NCI-H774 (cell line): ENCODE measurements around the gene RPTOR.
"Not testable (repeated sequence)": the region's sequence is repeated elsewhere in the genome, so short reads cannot be mapped to it uniquely, and the experiment has no call there.

Experiments
- DNase-seq: peaks from one replicate; lab custom pipeline; 2025; lab: John Stamatoyannopoulos, UW

Gene RPTOR

GRCh38 chr17:80694085-80694991 is 149.7 kb downstream of the RPTOR start:
- DNase-seq, result peak; percentile 31

DNA sequence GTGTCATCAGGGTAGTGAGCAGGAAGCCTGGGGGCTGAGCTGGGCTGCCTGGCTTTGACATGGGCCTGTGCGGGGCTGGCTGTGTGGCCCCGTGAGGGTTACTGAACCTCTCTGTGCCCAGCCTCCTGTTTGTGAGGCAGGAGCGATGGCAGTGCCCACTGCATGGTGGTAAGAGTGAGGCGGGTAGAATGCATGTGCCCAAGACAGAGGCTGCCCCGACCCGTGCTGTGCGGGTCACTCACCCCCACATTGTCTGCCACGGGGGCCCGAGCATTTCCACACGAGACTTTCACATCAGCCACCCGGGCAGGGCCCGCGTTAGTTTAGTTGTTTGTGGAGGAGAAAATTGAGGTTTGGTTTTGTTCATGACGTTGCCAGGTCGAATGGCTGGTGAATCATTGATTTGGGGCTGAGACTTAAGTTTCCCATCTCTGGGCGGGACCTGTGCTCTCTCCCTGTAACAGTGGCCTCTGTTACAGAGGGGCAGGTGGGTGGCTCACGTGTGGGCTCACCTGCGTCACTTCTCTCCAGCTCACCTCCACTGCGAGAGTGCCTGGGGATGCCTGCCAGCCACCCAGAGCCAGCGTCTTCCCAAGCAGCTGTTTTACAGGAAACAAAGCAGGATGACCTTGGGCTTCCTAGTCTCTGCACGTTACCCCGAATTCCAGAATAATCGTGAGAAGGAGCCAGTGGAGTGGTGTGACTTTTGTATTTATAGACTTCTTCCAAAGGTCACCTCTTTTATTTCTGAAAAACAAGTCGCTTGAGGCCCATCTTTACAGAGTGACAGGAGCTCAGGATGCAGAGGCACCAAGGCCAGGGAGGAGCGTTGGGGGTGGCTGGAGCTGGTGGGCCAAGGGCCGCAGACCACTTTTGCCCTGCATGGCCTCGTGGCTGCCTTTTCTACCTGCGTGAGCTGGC is 150.6 kb downstream of the RPTOR start:
- no peak for DNase-seq

GRCh38 chr17:80695979-80696378 is 151.3 kb downstream of the RPTOR start:
- DNase-seq, result no peak

DNA sequence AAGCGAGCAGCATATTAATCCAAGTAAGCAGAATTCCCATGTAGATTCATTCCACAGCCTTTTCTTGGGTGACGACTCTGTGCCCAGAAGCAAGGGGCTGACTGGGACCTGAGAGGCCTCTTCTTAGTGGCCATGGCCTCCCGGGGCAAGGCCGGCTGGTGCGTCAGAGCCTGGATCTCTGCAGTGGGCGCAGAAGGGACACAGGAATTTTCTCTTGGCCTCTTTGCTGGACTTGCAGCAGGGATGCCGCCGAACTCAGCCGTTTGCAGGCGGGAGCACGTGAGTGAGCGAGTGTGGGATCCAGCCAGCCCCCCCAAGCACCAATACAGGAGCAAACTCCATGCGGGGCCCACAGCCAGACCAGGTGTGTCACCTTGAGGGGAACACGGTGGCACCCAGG is 151.8 kb downstream of the RPTOR start:
- no peak for DNase-seq

GRCh38 chr17:80696964-80697363 is 152.3 kb downstream of the RPTOR start:
- no peak for DNase-seq

DNA sequence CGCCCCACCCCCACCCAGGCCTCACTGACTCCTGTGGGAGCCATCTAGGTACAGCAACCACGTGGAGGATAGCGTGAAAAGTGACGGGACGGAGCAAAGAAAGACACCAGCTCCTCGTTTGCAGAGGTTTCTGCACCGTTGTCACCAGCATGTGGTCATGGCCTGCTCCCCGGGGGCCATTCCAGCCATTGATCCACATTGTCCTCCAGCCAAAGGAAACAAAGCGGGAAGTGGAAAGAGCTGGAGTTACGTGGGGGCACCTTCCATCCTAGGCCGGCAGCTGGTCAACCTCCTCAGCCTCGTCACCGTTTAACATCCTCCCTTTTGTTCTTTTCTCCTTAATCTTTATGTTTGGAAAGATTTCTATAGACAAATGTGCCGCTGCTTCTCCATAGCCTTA is 153.7 kb downstream of the RPTOR start:
- no peak for DNase-seq

DNA sequence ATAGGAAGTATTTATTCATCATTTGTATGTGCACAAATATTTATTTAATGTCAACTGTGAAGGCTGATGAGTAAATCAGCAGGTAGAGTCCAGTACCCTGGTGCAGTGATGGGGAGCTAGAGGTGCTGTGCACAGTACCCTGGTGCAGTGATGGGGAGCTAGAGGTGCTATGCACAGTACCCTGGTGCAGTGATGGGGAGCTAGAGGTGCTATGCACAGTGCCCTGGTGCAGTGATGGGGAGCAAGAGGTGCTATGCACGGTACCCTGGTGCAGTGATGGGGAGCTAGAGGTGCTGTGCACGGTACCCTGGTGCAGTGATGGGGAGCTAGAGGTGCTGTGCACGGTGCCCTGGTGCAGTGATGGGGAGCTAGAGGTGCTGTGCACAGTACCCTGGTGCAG is 154.6 kb downstream of the RPTOR start:
- DNase-seq, result not testable (repeated sequence)

DNA sequence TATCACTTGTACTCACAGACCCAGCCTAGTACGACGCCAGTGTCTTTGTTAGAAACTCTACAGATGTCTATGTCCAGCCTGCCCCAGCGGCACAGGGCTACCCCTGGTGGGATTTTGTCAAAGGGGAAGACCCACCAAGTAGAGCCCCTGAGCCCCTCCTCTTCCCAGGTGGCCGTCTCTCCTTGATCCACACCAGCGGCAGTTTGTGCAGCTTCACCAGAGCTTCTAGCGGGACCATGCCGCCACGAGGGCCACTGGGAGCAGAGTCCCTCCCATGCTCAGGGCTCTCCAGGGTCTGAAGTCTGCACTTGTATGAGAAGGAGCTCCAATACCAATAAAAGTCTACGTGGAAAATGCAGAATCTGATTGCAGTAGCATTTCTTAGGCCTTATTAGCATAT is 157.1 kb downstream of the RPTOR start:
- no peak for DNase-seq

- DNase-seq, result no peak
Measured at GRCh38 chr17:80702315-80703141, 157.9 kb downstream of the RPTOR start.

- no peak for DNase-seq
Measured at GRCh38 chr17:80703142-80703478, 158.5 kb downstream of the RPTOR start.

- DNase-seq, result no peak
Measured at GRCh38 chr17:80704381-80704819, 159.8 kb downstream of the RPTOR start.

- DNase-seq, result no peak
Measured at GRCh38 chr17:80704894-80705293, 160.3 kb downstream of the RPTOR start.

GRCh38 chr17:80705988-80706387 is 161.3 kb downstream of the RPTOR start:
- no peak for DNase-seq

GRCh38 chr17:80706463-80706867 is 161.8 kb downstream of the RPTOR start:
- no peak for DNase-seq

DNA sequence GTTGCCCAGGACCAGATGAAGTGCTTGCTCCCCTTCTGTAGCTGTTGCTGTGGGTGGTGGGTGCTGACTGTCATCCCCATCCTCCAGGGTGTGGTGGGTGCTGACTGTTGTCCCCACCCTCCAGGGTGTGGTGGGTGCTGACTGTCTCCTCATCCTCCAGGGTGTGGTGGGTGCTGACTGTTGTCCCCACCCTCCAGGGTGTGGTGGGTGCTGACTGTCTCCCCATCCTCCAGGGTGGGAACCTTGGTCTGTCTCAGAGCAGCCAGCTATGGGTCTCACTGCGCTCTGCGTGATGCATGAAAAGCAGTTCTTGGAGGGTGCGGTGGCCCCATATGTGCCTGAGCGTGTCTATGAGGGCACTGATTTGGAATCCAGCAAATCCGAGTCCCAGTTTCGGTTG is 163.8 kb downstream of the RPTOR start:
- DNase-seq, result no peak

DNA sequence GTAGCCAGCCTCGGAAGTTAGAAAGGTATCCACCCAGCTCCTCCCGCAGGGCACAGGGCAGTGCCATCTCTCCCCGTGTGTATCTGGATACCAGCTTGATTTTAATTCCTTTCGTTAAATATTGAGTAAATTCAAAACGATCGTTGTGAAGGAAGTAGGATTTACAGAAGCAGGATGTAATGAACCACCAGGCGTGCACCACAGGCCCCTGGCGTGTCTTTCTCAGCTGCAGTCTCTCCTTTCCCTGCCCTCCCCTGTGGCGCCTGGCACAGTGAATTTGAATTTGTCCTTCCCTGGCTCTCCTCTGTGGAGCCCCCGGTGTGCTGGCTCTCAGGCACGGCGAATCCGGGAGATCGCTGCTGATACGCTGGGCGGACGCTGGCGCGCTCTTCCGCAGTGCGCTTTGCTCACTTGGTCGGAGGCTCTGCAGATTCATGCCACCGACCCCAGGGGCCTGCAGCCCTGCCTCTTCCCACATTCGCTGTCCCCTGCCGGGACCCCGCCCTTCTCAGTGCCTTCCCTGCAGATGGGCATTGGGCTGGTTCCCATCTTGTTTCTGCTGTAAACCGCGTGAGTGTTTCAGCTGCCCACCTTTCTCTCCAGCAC is 164.6 kb downstream of the RPTOR start:
- no peak for DNase-seq

GRCh38 chr17:80710714-80711302 is 166.2 kb downstream of the RPTOR start:
- no peak for DNase-seq

GRCh38 chr17:80712089-80712488 is 167.5 kb downstream of the RPTOR start:
- no peak for DNase-seq

DNA sequence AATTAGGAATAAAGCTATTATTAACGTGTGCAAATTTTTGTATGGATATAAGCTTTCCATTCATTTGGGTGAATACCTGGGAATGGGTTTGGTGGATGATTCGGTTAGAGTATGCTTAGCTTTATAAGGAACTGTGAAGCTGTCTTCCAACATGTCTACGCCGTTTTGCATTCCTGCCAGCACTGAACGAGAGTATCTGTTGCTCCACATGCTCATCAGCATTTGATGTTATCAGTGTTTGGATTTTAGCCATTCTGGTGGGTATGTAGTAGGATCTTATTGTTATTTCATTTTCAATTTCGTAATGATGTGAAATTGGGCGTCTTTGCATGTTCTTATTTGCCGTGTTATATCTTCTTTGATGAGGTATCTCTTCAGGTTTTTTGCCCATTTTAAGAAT is 168.0 kb downstream of the RPTOR start:
- DNase-seq, result no peak

DNA sequence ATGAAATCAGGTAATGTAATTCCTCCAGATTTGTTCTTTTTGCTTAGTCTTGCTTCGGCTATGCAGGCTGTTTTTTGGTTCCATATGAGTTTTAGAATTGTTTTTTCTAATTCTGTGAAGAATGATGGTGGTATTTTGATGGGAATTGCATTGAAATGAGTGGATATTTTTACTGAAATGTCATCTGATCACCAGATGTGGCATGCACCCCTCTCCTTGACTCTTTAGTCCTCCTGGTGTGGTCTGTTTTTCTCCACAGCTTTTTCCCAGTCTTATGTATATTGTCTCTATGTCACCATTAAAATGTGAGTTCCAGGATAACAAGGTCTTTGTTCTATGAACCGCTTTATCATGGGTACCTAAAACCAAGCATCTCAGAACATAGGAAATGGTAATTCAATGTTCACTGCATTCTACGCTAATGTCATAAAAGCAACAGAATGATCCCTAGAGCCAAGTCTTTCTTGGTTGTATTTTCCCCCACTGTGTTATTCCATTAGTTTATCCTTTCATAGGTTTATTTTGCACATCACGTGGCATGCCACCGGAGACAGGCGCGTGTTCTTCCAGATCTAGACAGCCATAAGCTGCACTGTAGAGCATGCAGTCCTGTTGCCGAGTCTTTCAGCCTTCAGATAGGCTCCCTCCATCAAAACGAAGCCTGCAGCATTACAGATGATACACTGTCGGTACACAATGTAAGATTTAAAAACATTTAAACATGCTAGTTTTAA is 172.5 kb downstream of the RPTOR start:
- DNase-seq, result no peak

DNA sequence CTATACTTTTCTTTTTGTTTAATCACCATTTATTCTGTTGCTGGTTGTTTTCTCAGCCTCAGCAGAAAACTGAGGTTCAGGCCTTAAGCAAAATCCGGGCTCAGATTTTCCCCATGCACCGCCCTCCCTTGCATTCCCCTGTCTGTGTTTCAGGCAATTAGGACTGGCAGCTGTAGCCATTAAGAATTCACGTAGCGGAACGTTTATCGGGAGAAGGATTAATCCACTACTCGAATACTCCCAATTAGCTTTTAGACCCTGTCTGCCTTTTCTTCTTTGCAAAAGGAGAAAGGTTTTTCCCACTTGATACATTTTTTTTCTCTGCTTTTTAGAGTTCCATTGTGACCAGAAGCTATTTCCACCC is 173.1 kb downstream of the RPTOR start:
- DNase-seq, result peak; percentile 31
